Esophagus (tissue), 2 donors: ENCODE measurements around the gene SNRPD3. TPM values are rescaled to one million over a fixed set of nuclear protein-coding genes. Genes with fewer than 3 reads are reported as not detected.

Experiments
- H3K27ac ChIP-seq, 2 donors: one replicate each; pipeline ENCODE4 v1.5.1; 2013; ENCODE audit warnings: low read depth in 2 of 2, mild to moderate bottlenecking in 2 of 2, inconsistent platforms in 1 of 2, low read length in 1 of 2, moderate library complexity in 1 of 2
- H3K27me3 ChIP-seq, 2 donors: one replicate each; pipeline ENCODE4 v1.6.1; 2013; ENCODE audit warnings: low read length in 2 of 2, control low read depth in 1 of 2, mild to moderate bottlenecking in 1 of 2; ENCODE audit not compliant: insufficient read depth in 2 of 2, control insufficient read depth in 1 of 2
- H3K36me3 ChIP-seq, 2 donors: one replicate each; pipeline ENCODE4 v1.6.1; 2013; ENCODE audit warnings: low read length in 1 of 2; ENCODE audit not compliant: control insufficient read depth in 2 of 2, insufficient read depth in 2 of 2
- H3K4me1 ChIP-seq, 2 donors: one replicate each; pipeline ENCODE4 v1.6.1; 2013; ENCODE audit warnings: low read length in 1 of 2; ENCODE audit not compliant: control insufficient read depth in 2 of 2, insufficient read depth in 2 of 2
- H3K4me3 ChIP-seq, 2 donors: one replicate each; pipeline ENCODE4 v1.5.1; 2013; ENCODE audit warnings: low read length in 2 of 2, mild to moderate bottlenecking in 2 of 2, low read depth in 1 of 2, moderate library complexity in 1 of 2
- H3K9me3 ChIP-seq, 2 donors: one replicate each; pipeline ENCODE4 v1.6.1; 2013; ENCODE audit warnings: mild to moderate bottlenecking in 2 of 2, low read depth in 1 of 2, low read length in 1 of 2, moderate library complexity in 1 of 2; ENCODE audit not compliant: control insufficient read depth in 2 of 2, insufficient read depth in 1 of 2
- WGBS, 2 donors: extraction: QIAGEN DNeasy Blood & Tissue Kit; methylation state at CpG; one replicate each; pipeline ENCODE4 v1.1.7; 2013; 5-methylcytosine and 5-hydroxymethylcytosine counted together
- polyA plus RNA-seq, 2 donors: library from polyadenylated mRNA; stranded (reverse); fragments of 200-250 nt; gene quantifications; one replicate each; pipeline ENCODE4 v1.2.3, GENCODE V29; 2013
- donor health status: healthy with polysubstance abuse.
- donor health status: Bipolar disorder and iron deficiency.

Gene SNRPD3
- polyA plus RNA-seq, 2 donors: 71.3 to 134 TPM

- 82 to 87% methylated on average over 2 of the region's 2 CpGs for WGBS, 2 donors
- Histone ChIP-seq H3K27me3 (no peaks in the 10 kb centered on the region), H3K4me3 (no peak overlapping the region), H3K9me3 (no peaks in the 10 kb centered on the region), H3K27ac (no peak overlapping the region), H3K4me1 (no peaks in the 10 kb centered on the region), H3K36me3 (peaks cover 3 to 24% of the 10 kb centered on the region in 2 donors)
Observed at GRCh38 chr22:24565077-24565476, 9.3 kb downstream of the SNRPD3 start.

- 72 to 73% methylated on average over 8 of the region's 8 CpGs for WGBS, 2 donors
- Histone ChIP-seq H3K4me3 (no peak overlapping the region), H3K9me3 (no peaks in the 10 kb centered on the region), H3K4me1 (no peaks in the 10 kb centered on the region), H3K27me3 (no peaks in the 10 kb centered on the region), H3K27ac (no peak overlapping the region), H3K36me3 (peaks cover 4 to 29% of the 10 kb centered on the region in 2 donors)
Observed at GRCh38 chr22:24566899-24567511, 11.2 kb downstream of the SNRPD3 start.

- H3K27ac ChIP-seq: no peak overlapping the region
- 80 to 82% methylated on average over 10 of the region's 10 CpGs for WGBS, 2 donors
- H3K4me1 ChIP-seq: no peaks in the 10 kb centered on the region
- H3K9me3 ChIP-seq: no peaks in the 10 kb centered on the region
- no peak overlapping the region for H3K4me3 ChIP-seq
- no peaks in the 10 kb centered on the region for H3K27me3 ChIP-seq
- peaks cover 8 to 35% of the 10 kb centered on the region in 2 donors for H3K36me3 ChIP-seq
Observed at GRCh38 chr22:24567668-24568067, 11.9 kb downstream of the SNRPD3 start.

- Histone ChIP-seq H3K36me3 (peaks cover 11 to 44% of the 10 kb centered on the region in 2 donors), H3K27ac (no peak overlapping the region), H3K4me3 (no peak overlapping the region), H3K27me3 (no peaks in the 10 kb centered on the region), H3K4me1 (no peaks in the 10 kb centered on the region), H3K9me3 (no peaks in the 10 kb centered on the region)
- 92% methylated on average over 7 of the region's 7 CpGs for WGBS, 2 donors
Observed at GRCh38 chr22:24571266-24571665, 15.5 kb downstream of the SNRPD3 start.

- Histone ChIP-seq H3K4me1 (no peaks in the 10 kb centered on the region), H3K36me3 (peaks cover 8 to 16% of the 10 kb centered on the region in 2 donors), H3K27ac (no peak overlapping the region), H3K27me3 (no peaks in the 10 kb centered on the region), H3K9me3 (no peaks in the 10 kb centered on the region), H3K4me3 (no peak overlapping the region)
- WGBS, 2 donors: 48 to 58% methylated on average over 1 of the region's 1 CpG
Observed at GRCh38 chr22:24576778-24577177, 21.0 kb downstream of the SNRPD3 start.

GRCh38 chr22:24578355-24579257, 22.8 kb downstream of the SNRPD3 start:
- peaks cover 3 to 12% of the 10 kb centered on the region in 2 donors for H3K4me1 ChIP-seq
- no peaks in the 10 kb centered on the region for H3K27me3 ChIP-seq
- H3K36me3 ChIP-seq: peaks cover 0 to 4% of the 10 kb centered on the region in 2 donors
- peak overlapping the region; percentile 22 to 70 for H3K27ac ChIP-seq
- H3K9me3 ChIP-seq: no peaks in the 10 kb centered on the region
- 50 to 63% methylated on average over 8 of the region's 8 CpGs for WGBS, 2 donors
- H3K4me3 ChIP-seq: no peak overlapping the region

- Histone ChIP-seq H3K9me3 (no peaks in the 10 kb centered on the region), H3K4me3 (no peak overlapping the region), H3K27me3 (no peaks in the 10 kb centered on the region), H3K27ac (peak overlapping the region in 1 of 2 donors; percentile 22), H3K4me1 (peaks cover 5 to 13% of the 10 kb centered on the region in 2 donors), H3K36me3 (peaks cover 0 to 2% of the 10 kb centered on the region in 2 donors)
- WGBS, 2 donors: 35 to 45% methylated on average over 1 of the region's 1 CpG
Observed at GRCh38 chr22:24579258-24579601, 23.4 kb downstream of the SNRPD3 start.

GRCh38 chr22:24580276-24580675, 24.5 kb downstream of the SNRPD3 start:
- H3K4me1 ChIP-seq: peaks cover 5 to 13% of the 10 kb centered on the region in 2 donors
- no peaks in the 10 kb centered on the region for H3K27me3 ChIP-seq
- H3K27ac ChIP-seq: peak overlapping the region; percentile 10 to 63
- WGBS, 2 donors: 46 to 68% methylated on average over 2 of the region's 2 CpGs
- no peak overlapping the region for H3K4me3 ChIP-seq
- no peaks in the 10 kb centered on the region for H3K9me3 ChIP-seq
- no peaks in the 10 kb centered on the region for H3K36me3 ChIP-seq

GRCh38 chr22:24582056-24582814, 26.4 kb downstream of the SNRPD3 start:
- no peak overlapping the region for H3K27ac ChIP-seq
- no peaks in the 10 kb centered on the region for H3K9me3 ChIP-seq
- H3K4me1 ChIP-seq: peaks cover 5 to 13% of the 10 kb centered on the region in 2 donors
- H3K4me3 ChIP-seq: no peak overlapping the region
- H3K36me3 ChIP-seq: peaks cover 0 to 7% of the 10 kb centered on the region in 2 donors
- no peaks in the 10 kb centered on the region for H3K27me3 ChIP-seq
- WGBS, 2 donors: 54 to 64% methylated on average over 12 of the region's 12 CpGs
